ENCODE results near the gene RYR1. TPM values are rescaled to one million over a fixed set of nuclear protein-coding genes. Genes with fewer than 3 reads are reported as not detected.

RYR1 gene
- total RNA-seq, 4 donors from 2014 or later = 0.20 to 2.1 (median 1.4) TPM

GRCh38 chr19:38606131-38606530 is 172.6 kb downstream of the RYR1 start:
- no peaks in the 10 kb centered on the region for H3K27me3 ChIP-seq
- 80 to 83% methylated on average over 1 to 6 of the region's 6 CpGs for WGBS, 2 donors (ENCODE audit: low coverage in 1 of 2)
- no peak overlapping the region for H3K4me3 ChIP-seq
- in situ Hi-C loops (cut with MboI; ENCODE audit: low pct_ligation_motif_present in 1 of 4, low pct_unique_long_range_greater_than_20kb in 1 of 4, low sequenced_read_pairs in 3 of 4) = loop anchor here in 1 of 4 donors (25.0 kb wide), 1 partner anchor 194 kb away; the partner anchor contains the start of gene FAM98C
- no peaks in the 10 kb centered on the region for H3K9me3 ChIP-seq
- H3K27ac ChIP-seq = no peak overlapping the region
- DNase-seq = no peak
- TF ChIP-seq, protein P1, sequence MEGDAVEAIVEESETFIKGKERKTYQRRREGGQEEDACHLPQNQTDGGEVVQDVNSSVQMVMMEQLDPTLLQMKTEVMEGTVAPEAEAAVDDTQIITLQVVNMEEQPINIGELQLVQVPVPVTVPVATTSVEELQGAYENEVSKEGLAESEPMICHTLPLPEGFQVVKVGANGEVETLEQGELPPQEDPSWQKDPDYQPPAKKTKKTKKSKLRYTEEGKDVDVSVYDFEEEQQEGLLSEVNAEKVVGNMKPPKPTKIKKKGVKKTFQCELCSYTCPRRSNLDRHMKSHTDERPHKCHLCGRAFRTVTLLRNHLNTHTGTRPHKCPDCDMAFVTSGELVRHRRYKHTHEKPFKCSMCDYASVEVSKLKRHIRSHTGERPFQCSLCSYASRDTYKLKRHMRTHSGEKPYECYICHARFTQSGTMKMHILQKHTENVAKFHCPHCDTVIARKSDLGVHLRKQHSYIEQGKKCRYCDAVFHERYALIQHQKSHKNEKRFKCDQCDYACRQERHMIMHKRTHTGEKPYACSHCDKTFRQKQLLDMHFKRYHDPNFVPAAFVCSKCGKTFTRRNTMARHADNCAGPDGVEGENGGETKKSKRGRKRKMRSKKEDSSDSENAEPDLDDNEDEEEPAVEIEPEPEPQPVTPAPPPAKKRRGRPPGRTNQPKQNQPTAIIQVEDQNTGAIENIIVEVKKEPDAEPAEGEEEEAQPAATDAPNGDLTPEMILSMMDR (IDR thresholded peaks at IDR 0.05) = no peak
- no peak for TF ChIP-seq POLR2AphosphoS5 (IDR thresholded peaks at IDR 0.05)
- TF ChIP-seq EP300 (IDR thresholded peaks at IDR 0.05; ENCODE audit: low read depth) = no peak
- TF ChIP-seq POLR2A (IDR thresholded peaks at IDR 0.05) = no peak
- no peaks in the 10 kb centered on the region for H3K4me1 ChIP-seq
- H3K36me3 ChIP-seq = no peaks in the 10 kb centered on the region
- intact Hi-C loops (cut with DNase I; ENCODE audit: low total_unique reads) = no loop called here

GRCh38 chr19:38614289-38614688 is 180.8 kb downstream of the RYR1 start:
- DNase-seq = no peak
- Histone ChIP-seq H3K27me3 (no peaks in the 10 kb centered on the region), H3K4me3 (no peak overlapping the region), H3K4me1 (peaks cover 4 to 9% (median 6%) of the 10 kb centered on the region in 4 donors), H3K27ac (no peak overlapping the region), H3K36me3 (no peaks in the 10 kb centered on the region), H3K9me3 (no peaks in the 10 kb centered on the region)
- WGBS, 2 donors (ENCODE audit: low coverage in 1 of 2) = 59% methylated on average over 3 of the region's 3 CpGs; no CpG with 5 or more reads in 1 of the 2 donors
- in situ Hi-C loops (cut with MboI; ENCODE audit: low pct_ligation_motif_present in 1 of 4, low pct_unique_long_range_greater_than_20kb in 1 of 4, low sequenced_read_pairs in 3 of 4) (loop anchor here in 2 of 4 donors (10.0 to 25.0 kb wide), 2 partner anchors 69 to 202 kb away; partner anchors contain the start of gene FAM98C (in 1 of the 2)), intact Hi-C loops (cut with DNase I; ENCODE audit: low total_unique reads) (no loop called here)
- no peak for TF ChIP-seq POLR2AphosphoS5 (IDR thresholded peaks at IDR 0.05)
- no peak for TF ChIP-seq POLR2A (IDR thresholded peaks at IDR 0.05)
- TF ChIP-seq, protein P1 (IDR thresholded peaks at IDR 0.05) = no peak
- no peak for TF ChIP-seq EP300 (IDR thresholded peaks at IDR 0.05; ENCODE audit: low read depth)

GRCh38 chr19:38615007-38615581 is 181.6 kb downstream of the RYR1 start:
- in situ Hi-C loops (cut with MboI; ENCODE audit: low pct_ligation_motif_present in 1 of 4, low pct_unique_long_range_greater_than_20kb in 1 of 4, low sequenced_read_pairs in 3 of 4) = loop anchor here in 2 of 4 donors (10.0 to 25.0 kb wide), 2 partner anchors 70 to 203 kb away; partner anchors contain the start of gene FAM98C (in 1 of the 2)
- no peak for TF ChIP-seq POLR2A (IDR thresholded peaks at IDR 0.05)
- TF ChIP-seq, protein P1 (IDR thresholded peaks at IDR 0.05) = no peak
- TF ChIP-seq EP300 (IDR thresholded peaks at IDR 0.05; ENCODE audit: low read depth) = no peak
- no peak for TF ChIP-seq POLR2AphosphoS5 (IDR thresholded peaks at IDR 0.05)

DNA sequence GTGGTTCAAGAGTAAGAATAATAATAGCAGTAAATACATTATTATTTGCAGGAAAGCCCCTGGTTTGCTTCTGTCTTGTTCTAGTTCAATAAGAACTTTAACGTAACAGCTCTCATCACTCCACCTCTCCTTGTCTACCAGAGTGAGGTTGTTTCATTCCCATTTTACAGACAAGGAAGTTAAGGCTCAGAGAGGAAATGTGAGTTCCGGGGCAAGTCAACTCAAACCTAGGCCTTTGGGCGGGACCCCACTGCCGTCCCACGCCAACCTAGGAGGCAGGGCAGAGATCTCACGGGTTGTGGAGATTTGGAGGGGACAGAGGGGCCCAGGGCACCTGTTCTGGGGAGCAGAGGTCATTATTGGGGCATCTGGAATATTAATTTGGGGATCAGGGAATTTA is 182.8 kb downstream of the RYR1 start:
- no peaks in the 10 kb centered on the region for H3K9me3 ChIP-seq
- no peaks in the 10 kb centered on the region for H3K27me3 ChIP-seq
- TF ChIP-seq POLR2A (IDR thresholded peaks at IDR 0.05) (no peak), POLR2AphosphoS5 (IDR thresholded peaks at IDR 0.05) (no peak), EP300 (IDR thresholded peaks at IDR 0.05; ENCODE audit: low read depth) (no peak)
- TF ChIP-seq, protein P1 (IDR thresholded peaks at IDR 0.05) = no peak
- 53 to 77% methylated on average over 4 to 6 of the region's 6 CpGs for WGBS, 2 donors (ENCODE audit: low coverage in 1 of 2)
- H3K27ac ChIP-seq = peak overlapping the region in 1 of 4 donors; percentile 91
- DNase-seq = no peak
- peaks cover 11 to 20% (median 16%) of the 10 kb centered on the region in 4 donors for H3K4me1 ChIP-seq
- in situ Hi-C loops (cut with MboI; ENCODE audit: low pct_ligation_motif_present in 1 of 4, low pct_unique_long_range_greater_than_20kb in 1 of 4, low sequenced_read_pairs in 3 of 4) = loop anchor here in 2 of 4 donors (10.0 to 25.0 kb wide), 2 partner anchors 71 to 204 kb away; partner anchors contain the start of gene FAM98C (in 1 of the 2)
- H3K4me3 ChIP-seq = peak overlapping the region in 1 of 4 donors; percentile 76
- peaks cover 0 to 8% (median 3%) of the 10 kb centered on the region in 4 donors for H3K36me3 ChIP-seq
- intact Hi-C loops (cut with DNase I; ENCODE audit: low total_unique reads) = no loop called here

More at GRCh38 chr19:38615007-38615581, 181.6 kb downstream of the RYR1 start:
- H3K4me1 ChIP-seq = peaks cover 9 to 16% (median 12%) of the 10 kb centered on the region in 4 donors
- 66 to 67% methylated on average over 7 of the region's 7 CpGs for WGBS, 2 donors (ENCODE audit: low coverage in 1 of 2)
- no peaks in the 10 kb centered on the region for H3K27me3 ChIP-seq
- no peak for DNase-seq
- intact Hi-C loops (cut with DNase I; ENCODE audit: low total_unique reads) = no loop called here
- no peak overlapping the region for H3K4me3 ChIP-seq
- H3K27ac ChIP-seq = no peak overlapping the region
- H3K9me3 ChIP-seq = no peaks in the 10 kb centered on the region
- H3K36me3 ChIP-seq = no peaks in the 10 kb centered on the region

Data from transverse colon (tissue), 4 donors.